ENCODE results near the gene C10orf95.
"Not testable (repeated sequence)": the region's sequence is repeated elsewhere in the genome, so short reads cannot be mapped to it uniquely, and the experiment has no call there.

C10orf95 gene

DNA sequence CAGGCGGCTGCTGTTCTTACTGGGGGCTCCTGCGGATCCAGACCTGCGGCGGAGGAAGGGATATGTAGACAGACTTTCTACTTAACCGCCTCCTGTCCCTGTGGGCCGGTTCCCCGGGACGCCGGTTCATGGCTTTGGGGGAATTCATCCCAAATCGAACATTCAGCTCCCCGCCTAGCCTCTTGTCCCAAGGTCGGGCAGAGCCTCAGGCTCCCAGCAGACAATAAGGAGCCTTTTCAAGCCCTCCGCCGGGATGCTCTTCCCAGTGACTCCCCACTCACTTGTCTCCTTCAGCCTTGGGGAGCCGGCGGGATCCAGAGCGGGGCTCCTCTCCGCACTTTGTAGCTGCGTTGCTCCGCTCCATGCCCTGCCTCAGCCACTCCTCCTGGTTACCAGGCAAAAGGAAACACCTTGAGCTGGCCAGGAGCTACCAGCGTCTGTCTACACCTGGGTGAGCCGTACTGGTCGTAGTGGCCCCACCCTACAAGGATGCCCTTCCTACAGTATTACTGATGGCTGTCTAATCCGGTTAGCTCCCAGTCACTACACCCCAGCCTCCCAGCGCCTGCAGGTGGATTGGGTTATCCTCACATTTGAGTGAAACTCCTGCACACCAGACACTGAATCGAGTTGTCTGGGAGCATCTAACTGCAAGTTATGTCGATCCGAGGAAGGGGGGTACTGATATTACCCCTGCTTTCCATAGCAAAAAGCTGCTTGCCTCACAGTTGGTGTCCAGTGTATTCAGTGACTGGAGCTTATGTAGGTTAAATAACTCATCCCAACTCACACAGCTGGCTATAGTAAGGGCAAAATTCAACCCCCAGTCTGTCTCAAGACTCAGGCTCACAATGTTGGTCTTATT is at the start of gene C10orf95:
TSS of gene C10orf95 (minus strand) at position 439 of the 865 bp plus-strand sequence. CDS start 450 bp downstream, outside the sequence.
- DNase-seq = peak in 1 of 2 experiments; percentile 40

- not testable (repeated sequence) for DNase-seq
Observed at GRCh38 chr10:102500686-102501085, 49.3 kb upstream of the C10orf95 start.

- no peak for DNase-seq
Observed at GRCh38 chr10:102499356-102499755, 48.0 kb upstream of the C10orf95 start.

- no peak for DNase-seq
Observed at GRCh38 chr10:102497545-102497944, 46.2 kb upstream of the C10orf95 start.

DNA sequence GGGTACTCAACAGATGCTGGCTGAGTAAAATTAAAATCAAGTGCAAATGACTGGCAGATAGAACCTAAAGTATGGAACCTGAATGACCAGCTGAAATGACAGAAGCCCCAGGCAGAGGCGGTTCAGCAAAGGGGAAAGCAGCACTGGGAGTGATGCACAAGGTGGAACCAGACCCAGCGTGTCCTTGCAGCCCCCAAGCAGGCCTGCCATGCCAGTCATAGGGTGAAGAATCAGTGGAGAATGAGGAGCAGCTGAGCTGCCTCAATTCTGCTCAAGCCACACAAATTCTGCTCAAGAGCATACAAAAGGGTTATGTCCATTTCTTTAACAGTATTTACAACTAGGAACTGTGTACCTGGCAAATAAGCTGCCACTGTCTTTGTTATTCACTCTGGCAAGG is 42.4 kb upstream of the C10orf95 start:
- DNase-seq = no peak

DNA sequence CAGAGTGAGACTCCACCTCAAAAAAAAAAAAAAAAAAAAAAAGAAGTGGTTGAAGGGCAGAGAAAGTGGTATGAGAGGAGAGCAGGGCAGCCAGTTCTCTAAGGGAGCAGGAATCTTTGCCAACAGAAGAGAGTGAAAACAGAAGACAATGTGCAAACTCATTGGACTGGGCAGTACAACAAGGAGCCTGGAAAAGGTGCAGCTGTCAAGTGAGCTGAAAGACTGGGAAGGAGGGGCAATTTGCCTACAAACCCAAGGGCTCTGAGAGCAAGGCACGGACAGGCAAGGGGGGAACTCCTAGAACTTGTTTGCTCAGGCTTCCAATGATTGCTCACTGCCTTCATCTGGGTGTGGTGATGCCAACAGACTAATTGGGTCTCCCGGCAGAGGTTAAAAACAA is 41.6 kb upstream of the C10orf95 start:
- DNase-seq = peak in 1 of 2 experiments; percentile 44

DNA sequence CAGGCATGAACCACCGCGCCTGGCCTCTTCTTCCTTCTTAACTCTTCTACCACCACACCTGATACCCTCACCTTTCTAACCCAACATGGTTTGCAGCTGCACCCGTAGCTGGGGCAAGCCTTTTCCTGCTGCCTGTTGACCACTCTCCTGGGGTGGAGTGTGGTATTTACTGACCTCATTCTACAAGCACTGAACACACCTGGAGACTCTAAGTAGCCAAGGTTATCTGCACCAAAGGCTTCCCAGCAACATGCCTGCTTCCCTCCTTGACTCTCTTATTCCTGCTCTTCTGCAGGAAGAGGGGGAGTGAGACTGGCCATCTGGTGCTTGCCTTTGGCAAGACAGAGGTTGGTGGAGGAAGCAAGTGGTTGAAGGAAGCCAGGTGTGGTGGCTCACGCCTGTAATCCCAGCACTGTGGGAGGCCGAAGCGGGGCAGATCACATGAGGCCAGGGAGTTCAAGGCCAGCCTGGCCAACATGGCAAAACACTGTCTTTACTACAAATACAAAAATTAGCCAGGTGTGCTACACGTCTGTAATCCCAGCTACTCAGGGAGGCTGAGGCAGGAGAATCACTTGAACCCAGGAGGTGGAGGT is 41.1 kb upstream of the C10orf95 start:
- no peak for DNase-seq

- no peak for DNase-seq
Observed at GRCh38 chr10:102491136-102491535, 39.8 kb upstream of the C10orf95 start.

DNA sequence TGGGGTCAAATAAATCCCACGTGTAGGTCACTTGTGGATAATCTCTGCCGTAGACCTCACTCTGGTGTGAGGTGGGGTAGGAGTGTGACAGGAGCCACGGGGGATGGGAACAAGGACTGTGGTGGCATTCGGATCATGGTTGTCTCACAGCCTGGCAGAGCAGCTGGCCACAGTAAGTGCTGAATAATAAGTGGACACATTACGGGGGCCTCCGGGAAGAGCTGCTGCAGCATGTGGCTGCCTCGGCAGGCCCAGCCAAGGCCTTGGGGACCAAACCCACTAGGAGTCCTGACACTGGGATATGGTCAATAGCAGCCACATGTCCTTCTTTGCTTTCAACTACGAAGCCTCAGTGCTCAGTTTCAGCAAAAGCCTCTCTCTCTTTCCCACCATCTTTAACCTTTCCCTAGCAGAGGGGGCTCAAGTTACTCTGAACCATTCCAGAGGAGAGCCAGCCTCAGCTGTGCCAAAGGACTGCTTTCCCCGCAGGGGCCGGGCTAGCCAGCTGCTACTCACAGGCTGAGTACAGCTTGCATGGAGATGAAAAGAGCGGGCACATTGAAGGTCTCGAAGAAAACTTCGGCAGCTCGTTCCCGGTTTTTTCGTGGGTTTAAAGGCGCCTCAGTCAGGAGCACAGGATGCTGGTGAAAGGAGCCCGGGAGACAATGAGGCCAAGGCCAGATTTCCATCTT is 33.9 kb upstream of the C10orf95 start:
- no peak for DNase-seq

- DNase-seq = no peak
Observed at GRCh38 chr10:102484021-102484420, 32.7 kb upstream of the C10orf95 start.

GRCh38 chr10:102480396-102480795 is 29.1 kb upstream of the C10orf95 start:
- no peak for DNase-seq

- no peak for DNase-seq
Observed at GRCh38 chr10:102479651-102480050, 28.3 kb upstream of the C10orf95 start.

GRCh38 chr10:102476466-102477141 is 25.3 kb upstream of the C10orf95 start:
- DNase-seq = no peak

- DNase-seq = no peak
Observed at GRCh38 chr10:102475451-102476040, 24.2 kb upstream of the C10orf95 start.

DNA sequence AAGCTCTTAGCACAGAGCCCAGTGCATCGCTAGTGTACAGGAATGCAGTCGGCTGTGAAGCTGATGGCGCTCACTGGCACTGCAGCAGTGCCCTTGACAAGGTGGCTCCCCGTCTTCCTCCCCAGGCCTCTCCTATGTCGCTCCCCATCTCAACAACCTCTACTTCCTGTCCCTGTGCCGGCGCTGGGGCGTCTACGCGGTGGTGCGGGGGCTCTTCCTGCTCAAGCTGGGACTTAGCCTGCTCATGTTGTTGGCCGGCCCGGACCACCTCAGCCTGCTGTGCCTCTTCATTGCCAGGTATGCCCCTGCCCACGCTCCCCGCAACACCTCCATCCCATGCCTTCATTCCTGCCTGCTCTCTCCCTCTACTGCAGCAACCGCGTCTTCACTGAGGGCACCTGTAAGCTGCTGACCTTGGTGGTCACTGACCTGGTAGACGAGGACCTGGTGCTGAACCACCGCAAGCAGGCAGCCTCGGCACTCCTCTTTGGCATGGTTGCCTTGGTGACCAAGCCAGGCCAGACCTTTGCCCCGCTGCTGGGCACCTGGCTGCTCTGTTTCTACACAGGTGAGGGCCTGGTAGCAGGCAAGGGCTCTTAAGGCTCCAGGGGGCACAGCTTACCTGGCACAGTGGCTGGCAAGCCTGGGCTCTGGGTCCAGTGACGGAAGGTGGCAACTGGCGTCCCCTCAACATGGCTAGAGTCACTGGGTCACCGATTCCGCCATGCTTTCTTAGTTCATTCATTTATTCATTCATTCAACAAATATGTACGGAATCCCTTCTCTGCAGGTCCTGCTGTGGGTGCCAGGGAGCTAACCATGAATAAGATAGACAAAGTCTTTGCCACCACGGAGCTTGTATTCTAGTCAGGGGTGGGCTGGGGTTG is 22.3 kb upstream of the C10orf95 start:
- no peak for DNase-seq

DNA sequence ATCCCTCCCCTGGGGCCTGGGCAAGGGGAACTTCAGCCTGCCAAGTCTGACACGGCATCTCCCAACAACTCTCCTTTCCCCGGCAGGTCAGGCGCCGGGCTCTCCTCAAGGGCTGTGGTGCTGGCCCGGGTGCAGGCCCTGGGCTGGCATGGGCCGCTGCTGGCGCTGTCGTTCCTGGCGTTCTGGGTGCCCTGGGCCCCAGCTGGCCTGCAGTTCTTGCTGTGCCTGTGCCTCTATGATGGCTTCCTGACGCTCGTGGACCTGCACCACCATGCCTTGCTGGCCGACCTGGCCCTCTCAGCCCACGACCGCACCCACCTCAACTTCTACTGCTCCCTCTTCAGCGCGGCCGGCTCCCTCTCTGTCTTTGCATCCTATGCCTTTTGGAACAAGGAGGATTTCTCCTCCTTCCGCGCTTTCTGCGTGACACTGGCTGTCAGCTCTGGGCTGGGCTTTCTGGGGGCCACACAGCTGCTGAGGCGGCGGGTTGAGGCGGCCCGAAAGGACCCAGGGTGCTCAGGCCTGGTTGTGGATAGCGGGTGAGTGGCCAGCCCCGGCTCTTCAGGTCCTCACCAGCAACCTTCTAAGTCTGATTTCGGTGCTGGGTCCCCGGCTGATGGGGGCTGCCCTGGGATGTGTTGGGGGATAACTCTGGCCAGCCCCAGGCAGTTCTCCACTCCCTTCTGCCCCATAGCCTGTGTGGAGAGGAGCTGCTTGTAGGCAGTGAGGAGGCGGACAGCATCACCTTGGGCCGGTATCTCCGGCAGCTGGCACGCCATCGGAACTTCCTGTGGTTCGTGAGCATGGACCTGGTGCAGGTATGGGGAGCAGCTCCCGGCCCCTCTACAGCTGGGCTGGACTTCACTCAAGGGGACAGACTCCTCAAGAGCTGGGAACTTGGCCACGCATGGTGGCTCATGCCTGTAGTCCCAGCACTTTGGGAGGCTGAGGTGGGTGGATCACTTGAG is 19.5 kb upstream of the C10orf95 start:
- no peak for DNase-seq

DNA sequence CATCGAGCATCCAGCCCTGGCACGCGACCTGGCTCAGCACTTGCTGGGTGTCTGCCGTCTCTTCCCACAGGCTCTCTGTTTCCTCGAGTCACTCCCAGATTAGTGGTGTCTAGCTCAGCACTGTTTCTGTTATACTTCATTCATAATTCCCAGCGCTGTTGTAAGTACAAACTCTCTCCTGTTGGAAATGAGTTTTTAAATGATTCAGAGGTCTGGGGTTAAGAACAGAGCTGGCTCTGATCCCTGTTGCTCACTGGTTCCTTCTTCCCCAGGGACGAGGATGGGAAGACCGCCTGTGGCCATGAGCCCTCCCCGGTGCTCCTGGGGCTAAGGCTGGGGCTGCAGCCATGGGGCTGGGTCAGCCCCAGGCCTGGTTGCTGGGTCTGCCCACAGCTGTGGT is 17.3 kb upstream of the C10orf95 start:
- DNase-seq = no peak

GRCh38 chr10:102467971-102468438 is 16.7 kb upstream of the C10orf95 start:
- no peak for DNase-seq

DNA sequence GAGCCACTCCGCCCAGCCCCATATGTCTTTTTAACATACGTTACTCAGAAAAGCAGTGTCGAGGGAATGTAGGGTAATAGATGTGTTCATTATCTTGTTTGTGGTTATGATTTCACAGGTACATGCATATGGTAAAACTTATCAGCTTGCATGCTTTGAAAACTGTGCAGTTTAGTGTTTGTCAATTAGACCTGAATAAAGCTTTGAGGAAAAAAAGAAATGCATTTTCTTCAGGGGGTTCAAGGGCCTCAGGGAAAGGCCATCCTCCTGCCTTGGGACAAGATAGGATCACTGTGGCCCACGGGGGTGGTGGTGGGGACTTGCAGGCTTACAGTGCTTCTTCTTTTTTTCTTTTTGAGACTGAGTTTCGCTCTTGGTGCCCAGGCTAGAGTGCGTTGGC is 16.0 kb upstream of the C10orf95 start:
- DNase-seq = no peak

DNA sequence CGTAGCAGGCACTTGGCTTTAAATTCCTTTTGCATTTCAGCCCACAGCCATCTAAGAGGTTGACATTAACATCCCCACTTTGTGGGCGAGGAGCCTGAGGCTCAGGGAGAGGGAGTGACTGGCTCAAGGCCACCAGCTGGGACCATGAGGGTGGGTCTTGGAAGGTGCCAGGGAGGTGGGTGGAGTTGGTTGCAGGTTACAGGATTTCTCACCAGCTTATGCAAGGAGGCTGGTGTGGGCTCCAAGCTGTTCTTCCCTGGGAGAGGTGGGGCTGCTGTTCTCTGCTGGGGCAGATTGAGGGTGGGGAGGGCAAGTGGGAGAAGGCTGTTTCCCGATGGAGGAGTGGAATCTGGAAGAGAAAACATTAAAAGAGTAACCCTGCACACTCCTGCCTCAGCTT is 14.1 kb upstream of the C10orf95 start:
- no peak for DNase-seq
